Gastrocnemius medialis (tissue), 4 donors: ENCODE data around the gene CALU.

Source experiments
- CTCF ChIP-seq, 5 experiments: fragments of 450-650 bp in 3 of 5; fragments of 200-600 bp in 2 of 5; sonication (generic) in 2 of 5; IDR thresholded peaks in 4 of 5; conservative IDR thresholded peaks in 1 of 5; 1 replicate in 4 of 5; 2 replicates in 1 of 5; pipeline ENCODE4 v1.5.1; 2016 to 2019; ENCODE audit warnings: antibody characterized with exemption in 5 of 5, mild to moderate bottlenecking in 3 of 5, moderate library complexity in 3 of 5
- POLR2A ChIP-seq, 2 donors: fragments of 450-650 bp; IDR thresholded peaks; one replicate each; pipeline ENCODE4 v1.6.1; 2017; ENCODE audit warnings: antibody characterized with exemption in 2 of 2, mild to moderate bottlenecking in 2 of 2, moderate library complexity in 2 of 2

- TF ChIP-seq CTCF (IDR thresholded peaks at IDR 0.05 in 4 of 5, conservative IDR thresholded peaks at IDR 0.05 in 1 of 5), result no peak
- TF ChIP-seq POLR2A (IDR thresholded peaks at IDR 0.05), result no peak
Measured at GRCh38 chr7:128755075-128755818, 16.1 kb downstream of the CALU start.
